PFSK-1 (cell line): Measurements from ENCODE around the gene RASGRF1.

Experiments used
- POLR2AphosphoS5 ChIP-seq: IDR thresholded peaks from 2 replicates; pipeline ENCODE4 v1.6.1; 2012; ENCODE audit warnings: low read depth, mild to moderate bottlenecking, control low read depth, low read length, moderate library complexity
- REST ChIP-seq, 2 experiments: IDR thresholded peaks; 2 replicates each; pipeline versions ENCODE4 v1.6.1 to v1.8.0; 2011 to 2012; ENCODE audit warnings: low read depth in 2 of 2, low read length in 2 of 2, control low read depth in 1 of 2, inconsistent platforms in 1 of 2, mild to moderate bottlenecking in 1 of 2, moderate library complexity in 1 of 2; ENCODE audit not compliant: insufficient read depth in 1 of 2

- no peak for TF ChIP-seq POLR2AphosphoS5
- no peak for TF ChIP-seq REST (IDR thresholded peaks at IDR 0.05; ENCODE audit: insufficient read depth in 1 of 2, low read depth in 2 of 2, low read length in 2 of 2)
These were observed 138.7 kb downstream of the RASGRF1 start for GRCh38 chr15:78951841-78952238.
